NCI-H774 (cell line): ENCODE results near the gene ZFHX3.

Experiments
- DNase-seq: peaks from one replicate; lab custom pipeline; 2025; lab: John Stamatoyannopoulos, UW

Gene ZFHX3

GRCh38 chr16:72824761-72825160, 223.2 kb downstream of the ZFHX3 start:
- DNase-seq, result no peak

GRCh38 chr16:72824027-72824426, 223.9 kb downstream of the ZFHX3 start:
- no peak for DNase-seq

GRCh38 chr16:72821185-72821950, 226.6 kb downstream of the ZFHX3 start:
- DNase-seq, result no peak

GRCh38 chr16:72819345-72819744, 228.6 kb downstream of the ZFHX3 start:
- no peak for DNase-seq

GRCh38 chr16:72818236-72818845, 229.6 kb downstream of the ZFHX3 start:
- no peak for DNase-seq

- DNase-seq, result no peak
Observed at GRCh38 chr16:72815348-72816318, 232.3 kb downstream of the ZFHX3 start.

- DNase-seq, result no peak
Observed at GRCh38 chr16:72814226-72814625, 233.7 kb downstream of the ZFHX3 start.

- no peak for DNase-seq
Observed at GRCh38 chr16:72812672-72813071, 235.3 kb downstream of the ZFHX3 start.

GRCh38 chr16:72811876-72812275, 236.1 kb downstream of the ZFHX3 start:
- no peak for DNase-seq

GRCh38 chr16:72811188-72811720, 236.7 kb downstream of the ZFHX3 start:
- DNase-seq, result no peak

- DNase-seq, result no peak
Observed at GRCh38 chr16:72810480-72810879, 237.4 kb downstream of the ZFHX3 start.

- no peak for DNase-seq
Observed at GRCh38 chr16:72809446-72809845, 238.5 kb downstream of the ZFHX3 start.

- DNase-seq, result no peak
Observed at GRCh38 chr16:72808754-72809153, 239.2 kb downstream of the ZFHX3 start.

- DNase-seq, result no peak
Observed at GRCh38 chr16:72807245-72807644, 240.7 kb downstream of the ZFHX3 start.

GRCh38 chr16:72805486-72805885, 242.4 kb downstream of the ZFHX3 start:
- DNase-seq, result no peak

- DNase-seq, result no peak
Observed at GRCh38 chr16:72800524-72801161, 247.3 kb downstream of the ZFHX3 start.

- no peak for DNase-seq
Observed at GRCh38 chr16:72798264-72798663, 249.7 kb downstream of the ZFHX3 start.

- DNase-seq, result no peak
Observed at GRCh38 chr16:72797621-72798020, 250.3 kb downstream of the ZFHX3 start.

- no peak for DNase-seq
Observed at GRCh38 chr16:72796222-72796621, 251.7 kb downstream of the ZFHX3 start.

GRCh38 chr16:72794986-72795385, 252.9 kb downstream of the ZFHX3 start:
- DNase-seq, result no peak

- no peak for DNase-seq
Observed at GRCh38 chr16:72794319-72794718, 253.6 kb downstream of the ZFHX3 start.

- no peak for DNase-seq
Observed at GRCh38 chr16:72793716-72794115, 254.2 kb downstream of the ZFHX3 start.
